Prostate gland (tissue), 2 donors: ENCODE data around the gene PDE10A. TPM values are rescaled to one million over a fixed set of nuclear protein-coding genes. Genes with fewer than 3 reads are reported as not detected.

Experiments
- DNase-seq: peaks from one replicate; pipeline ENCODE4 v3.0.0-alpha.2; 2019; ENCODE audit warnings: low spot score
- H3K27ac ChIP-seq, 2 donors: fragments of 200-600 bp; sonication (generic); 2 replicates each; pipeline ENCODE4 v1.5.1; 2017 to 2019
- H3K27me3 ChIP-seq: fragments of 200-600 bp; sonication (generic); replicated peaks from 2 replicates; pipeline ENCODE4 v1.5.1; 2019; ENCODE audit not compliant: insufficient read depth
- H3K36me3 ChIP-seq, 2 donors: fragments of 200-600 bp; sonication (generic); 1 replicate in 1 of 2; 2 replicates in 1 of 2; pipeline versions ENCODE4 v1.5.1 to v1.8.1; 2017 to 2019
- H3K4me1 ChIP-seq: fragments of 200-600 bp; sonication (generic); replicated peaks from 2 replicates; pipeline ENCODE4 v1.5.1; 2019
- H3K4me3 ChIP-seq, 2 donors: fragments of 200-600 bp; sonication (generic); 2 replicates each; pipeline ENCODE4 v1.5.1; 2017 to 2019
- H3K9me3 ChIP-seq: fragments of 200-600 bp; sonication (generic); 2 replicates; pipeline ENCODE4 v1.5.1; 2017
- CTCF ChIP-seq, 4 experiments: fragments of 200-600 bp in 2 of 4; fragments of 450-650 bp in 2 of 4; sonication (generic) in 2 of 4; IDR thresholded peaks; 1 replicate in 3 of 4; 2 replicates in 1 of 4; pipeline ENCODE4 v1.5.1; 2016 to 2019; ENCODE audit warnings: antibody characterized with exemption in 4 of 4, mild to moderate bottlenecking in 2 of 4, moderate library complexity in 2 of 4
- POLR2A ChIP-seq: fragments of 450-650 bp; IDR thresholded peaks from one replicate; pipeline ENCODE4 v1.6.1; 2016; ENCODE audit warnings: antibody characterized with exemption, mild to moderate bottlenecking
- POLR2AphosphoS5 ChIP-seq: sonication (generic); formaldehyde crosslinking; IDR thresholded peaks from one replicate; pipeline ENCODE4 v1.6.1; 2017; ENCODE audit warnings: antibody characterized with exemption
- WGBS: methylation state at CpG from one replicate; pipeline ENCODE4 v1.1.5; 2018; 5-methylcytosine and 5-hydroxymethylcytosine counted together
- intact Hi-C: fragments of 100-400 bp; cut with DNase I; formaldehyde crosslinking; loops from one replicate; pipeline ENCODE4 v1.14.2; 2022
- total RNA-seq, 2 donors: library from RNA; depleted of rRNA; stranded (reverse); fragments of >200 nt; gene quantifications; one replicate each; pipeline ENCODE4 v1.1.0, GENCODE V29; 2016

The PDE10A gene
- total RNA-seq, 2 donors from 2014 or later = 9.6 to 13.5 TPM

- Histone ChIP-seq H3K36me3 (no peaks in the 10 kb centered on the region), H3K27ac (no peak overlapping the region), H3K27me3 (no peaks in the 10 kb centered on the region), H3K4me1 (no peaks in the 10 kb centered on the region), H3K9me3 (no peaks in the 10 kb centered on the region), H3K4me3 (no peak overlapping the region)
- TF ChIP-seq CTCF (IDR thresholded peaks at IDR 0.05) (no peak), POLR2A (no peak), POLR2AphosphoS5 (no peak)
- no peak for DNase-seq
- intact Hi-C loops = no loop called here
- WGBS = 53% methylated on average over 4 of the region's 4 CpGs
Observed at GRCh38 chr6:165678904-165679303, 15.9 kb upstream of the PDE10A start.

GRCh38 chr6:165678429-165678828, 15.4 kb upstream of the PDE10A start:
- no peaks in the 10 kb centered on the region for H3K9me3 ChIP-seq
- intact Hi-C loops = no loop called here
- no peak overlapping the region for H3K4me3 ChIP-seq
- H3K27ac ChIP-seq = no peak overlapping the region
- no peaks in the 10 kb centered on the region for H3K27me3 ChIP-seq
- no peaks in the 10 kb centered on the region for H3K36me3 ChIP-seq
- no peaks in the 10 kb centered on the region for H3K4me1 ChIP-seq
- 63% methylated on average over 10 of the region's 10 CpGs for WGBS
- TF ChIP-seq POLR2AphosphoS5 (no peak), CTCF (IDR thresholded peaks at IDR 0.05) (no peak), POLR2A (no peak)
- no peak for DNase-seq

- DNase-seq = no peak
- no peak for TF ChIP-seq POLR2A
- TF ChIP-seq CTCF (IDR thresholded peaks at IDR 0.05) = no peak
- no peak for TF ChIP-seq POLR2AphosphoS5
- no peaks in the 10 kb centered on the region for H3K9me3 ChIP-seq
- no peak overlapping the region for H3K27ac ChIP-seq
- intact Hi-C loops = no loop called here
- 98% methylated on average over 6 of the region's 6 CpGs for WGBS
- no peaks in the 10 kb centered on the region for H3K36me3 ChIP-seq
- no peaks in the 10 kb centered on the region for H3K27me3 ChIP-seq
- no peaks in the 10 kb centered on the region for H3K4me1 ChIP-seq
- H3K4me3 ChIP-seq = no peak overlapping the region
Observed at GRCh38 chr6:165677091-165677490, 14.1 kb upstream of the PDE10A start.

- H3K27ac ChIP-seq = no peak overlapping the region
- H3K4me3 ChIP-seq = no peak overlapping the region
- no peaks in the 10 kb centered on the region for H3K36me3 ChIP-seq
- no peaks in the 10 kb centered on the region for H3K27me3 ChIP-seq
- no peaks in the 10 kb centered on the region for H3K9me3 ChIP-seq
- DNase-seq = no peak
- 77% methylated on average over 18 of the region's 18 CpGs for WGBS
- intact Hi-C loops = no loop called here
- no peaks in the 10 kb centered on the region for H3K4me1 ChIP-seq
- no peak for TF ChIP-seq CTCF (IDR thresholded peaks at IDR 0.05)
- no peak for TF ChIP-seq POLR2A
- TF ChIP-seq POLR2AphosphoS5 = no peak
Observed at GRCh38 chr6:165676435-165677068, 13.5 kb upstream of the PDE10A start.

DNA sequence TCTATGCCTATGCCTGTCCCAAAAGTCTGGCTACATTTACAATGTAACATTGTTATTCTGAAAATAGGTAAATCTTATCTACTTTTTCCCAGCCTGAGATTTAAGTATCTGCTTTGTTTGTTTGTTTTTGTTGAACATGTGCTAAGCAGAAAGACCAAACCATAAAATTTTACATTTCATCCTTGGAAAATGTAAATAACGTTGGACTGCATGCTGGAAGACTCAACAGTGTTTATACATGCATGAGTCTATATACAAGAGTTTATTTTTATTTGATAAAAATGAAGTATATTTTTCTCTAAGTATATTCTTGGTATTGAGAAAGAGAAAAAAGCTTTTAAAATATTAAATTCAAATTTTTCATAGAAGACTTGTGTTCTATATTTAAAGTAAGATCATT, 12.1 kb upstream of the PDE10A start:
- WGBS = 44% methylated on average over 1 of the region's 1 CpG
- Histone ChIP-seq H3K27me3 (no peaks in the 10 kb centered on the region), H3K36me3 (no peaks in the 10 kb centered on the region), H3K27ac (no peak overlapping the region), H3K4me1 (no peaks in the 10 kb centered on the region), H3K4me3 (no peak overlapping the region), H3K9me3 (no peaks in the 10 kb centered on the region)
- intact Hi-C loops = no loop called here
- TF ChIP-seq CTCF (IDR thresholded peaks at IDR 0.05) (no peak), POLR2A (no peak), POLR2AphosphoS5 (no peak)
- DNase-seq = no peak
